Retinal pigment epithelial cell (primary cell): ENCODE results near the gene SH3YL1.

Source experiments
- DNase-seq: peaks from one replicate; pipeline ENCODE4 v3.0.0-alpha.2; 2010; ENCODE audit warnings: low read depth
- H3K4me3 ChIP-seq: 2 replicates; pipeline ENCODE4 v1.5.1; 2011; ENCODE audit warnings: mild to moderate bottlenecking, low read length, control low read depth, moderate library complexity
- TF ChIP-seq, protein P1 (sequence below): conservative IDR thresholded peaks from 2 replicates; pipeline ENCODE4 v1.5.1; 2011; ENCODE audit warnings: low read depth, low read length, control low read depth, inconsistent platforms

The SH3YL1 gene

DNA sequence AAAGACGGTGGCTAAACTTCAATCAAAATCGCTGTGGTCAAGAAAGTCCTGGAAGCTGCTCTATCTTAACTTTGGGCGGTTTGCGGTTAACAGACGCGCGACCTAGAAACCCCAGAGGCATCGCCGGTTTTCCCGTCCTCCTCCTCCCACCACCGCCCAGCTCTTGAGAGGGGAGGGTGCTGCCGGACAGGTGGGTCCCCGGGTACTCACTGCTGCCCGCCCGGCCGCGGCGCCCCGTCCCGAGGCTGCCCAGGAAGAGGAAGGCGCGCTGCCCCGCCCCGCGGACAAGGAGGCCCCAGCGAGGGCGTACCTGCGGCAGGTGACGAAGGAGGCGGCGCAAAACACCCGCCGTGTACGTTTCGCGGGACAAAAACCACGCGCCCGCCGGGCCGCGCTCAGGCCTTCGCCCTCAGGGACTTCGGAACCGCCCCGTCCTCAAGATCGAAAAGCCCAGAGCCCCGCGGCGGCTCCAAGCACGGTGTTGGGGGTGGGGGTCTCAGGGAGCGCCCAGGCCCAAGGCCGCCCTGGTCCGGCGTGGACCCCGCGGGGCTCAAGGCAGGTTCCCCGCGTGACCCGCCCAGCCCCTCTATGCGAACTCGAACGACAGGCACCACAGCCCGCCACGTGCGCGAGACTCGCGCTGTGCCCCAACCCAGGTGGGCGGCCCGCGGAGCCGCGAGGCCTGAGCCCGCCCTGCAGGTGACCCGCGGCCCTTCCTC is at the start of gene SH3YL1:
TSS of gene SH3YL1 (minus strand) at position 259 of the 719 bp plus-strand sequence. CDS start at position 211, 48 bp downstream.
- H3K4me3 ChIP-seq: peak within 1 kb of the TSS; percentile 74
- DNase-seq: no peak
- TF ChIP-seq, protein P1, sequence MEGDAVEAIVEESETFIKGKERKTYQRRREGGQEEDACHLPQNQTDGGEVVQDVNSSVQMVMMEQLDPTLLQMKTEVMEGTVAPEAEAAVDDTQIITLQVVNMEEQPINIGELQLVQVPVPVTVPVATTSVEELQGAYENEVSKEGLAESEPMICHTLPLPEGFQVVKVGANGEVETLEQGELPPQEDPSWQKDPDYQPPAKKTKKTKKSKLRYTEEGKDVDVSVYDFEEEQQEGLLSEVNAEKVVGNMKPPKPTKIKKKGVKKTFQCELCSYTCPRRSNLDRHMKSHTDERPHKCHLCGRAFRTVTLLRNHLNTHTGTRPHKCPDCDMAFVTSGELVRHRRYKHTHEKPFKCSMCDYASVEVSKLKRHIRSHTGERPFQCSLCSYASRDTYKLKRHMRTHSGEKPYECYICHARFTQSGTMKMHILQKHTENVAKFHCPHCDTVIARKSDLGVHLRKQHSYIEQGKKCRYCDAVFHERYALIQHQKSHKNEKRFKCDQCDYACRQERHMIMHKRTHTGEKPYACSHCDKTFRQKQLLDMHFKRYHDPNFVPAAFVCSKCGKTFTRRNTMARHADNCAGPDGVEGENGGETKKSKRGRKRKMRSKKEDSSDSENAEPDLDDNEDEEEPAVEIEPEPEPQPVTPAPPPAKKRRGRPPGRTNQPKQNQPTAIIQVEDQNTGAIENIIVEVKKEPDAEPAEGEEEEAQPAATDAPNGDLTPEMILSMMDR: no peak

DNA sequence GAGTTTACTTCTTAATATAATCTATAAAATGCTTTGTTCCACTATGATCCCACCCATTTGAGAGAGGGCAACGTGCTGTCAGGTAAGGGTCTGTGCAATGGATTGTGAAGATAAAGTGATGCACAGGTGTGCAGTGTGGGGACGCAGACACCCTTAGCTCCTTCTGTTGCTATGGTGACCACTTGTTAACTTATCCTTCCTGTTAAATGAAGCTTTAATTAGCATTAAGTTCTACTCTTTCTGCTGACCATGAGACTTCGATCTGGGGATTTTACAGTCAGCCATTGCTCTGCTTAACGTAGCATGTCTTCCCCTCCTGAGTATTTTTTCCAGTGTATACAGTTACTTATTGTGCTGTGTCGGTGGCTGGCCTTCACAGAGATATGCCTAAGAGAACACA is 47.2 kb upstream of the SH3YL1 start:
- DNase-seq: no peak
- TF ChIP-seq, protein P1: no peak
- H3K4me3 ChIP-seq: no peak overlapping the region

DNA sequence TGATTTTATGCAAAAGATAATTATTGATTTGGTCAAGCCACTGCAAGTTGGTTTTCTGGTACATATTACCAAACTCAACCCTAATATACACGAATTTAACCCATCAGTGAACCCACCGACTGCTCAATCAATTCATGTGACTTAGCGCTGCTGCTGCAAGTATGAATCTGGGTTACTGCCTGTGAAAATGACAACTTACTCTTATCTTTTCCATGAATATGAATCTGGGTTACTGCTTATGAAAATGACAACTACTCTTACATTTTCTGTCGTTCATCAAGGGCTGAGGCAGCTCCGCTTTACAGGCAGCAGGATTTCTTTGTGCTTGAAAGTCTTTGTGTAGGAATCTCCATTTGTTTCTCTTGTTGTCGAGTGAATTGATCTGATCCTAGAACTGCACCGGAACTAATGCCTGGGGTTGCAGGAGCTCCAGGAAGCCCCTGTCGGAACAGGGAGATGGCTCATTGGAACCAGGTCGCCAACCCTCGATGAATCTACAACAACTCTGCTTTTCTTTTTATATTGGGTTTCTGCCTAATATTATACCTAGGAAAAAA is 46.2 kb upstream of the SH3YL1 start:
- TF ChIP-seq, protein P1: no peak
- DNase-seq: no peak
- H3K4me3 ChIP-seq: no peak overlapping the region

GRCh38 chr2:309148-309953 is 45.5 kb upstream of the SH3YL1 start:
- TF ChIP-seq, protein P1: no peak
- no peak for DNase-seq

DNA sequence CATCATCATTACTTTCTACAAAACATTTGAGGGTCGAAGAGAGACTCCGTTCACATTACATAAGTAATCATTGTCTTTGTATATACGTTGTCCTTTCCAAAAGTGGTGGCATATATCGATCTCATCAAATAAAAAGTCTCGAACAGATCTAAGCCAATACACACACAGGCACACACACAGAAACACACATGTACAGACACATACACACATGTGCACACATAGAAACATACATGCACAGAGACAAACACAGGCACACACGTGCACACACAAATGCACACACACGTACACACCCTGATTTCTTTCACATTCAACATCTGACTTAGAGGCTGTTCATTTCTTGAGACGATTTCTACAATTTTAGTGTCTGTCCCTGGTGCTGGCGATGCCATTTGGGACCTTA is 41.5 kb upstream of the SH3YL1 start:
- H3K4me3 ChIP-seq: no peak overlapping the region
- TF ChIP-seq, protein P1: no peak
- DNase-seq: no peak

More at GRCh38 chr2:309148-309953, 45.5 kb upstream of the SH3YL1 start:
- no peak overlapping the region for H3K4me3 ChIP-seq

DNA sequence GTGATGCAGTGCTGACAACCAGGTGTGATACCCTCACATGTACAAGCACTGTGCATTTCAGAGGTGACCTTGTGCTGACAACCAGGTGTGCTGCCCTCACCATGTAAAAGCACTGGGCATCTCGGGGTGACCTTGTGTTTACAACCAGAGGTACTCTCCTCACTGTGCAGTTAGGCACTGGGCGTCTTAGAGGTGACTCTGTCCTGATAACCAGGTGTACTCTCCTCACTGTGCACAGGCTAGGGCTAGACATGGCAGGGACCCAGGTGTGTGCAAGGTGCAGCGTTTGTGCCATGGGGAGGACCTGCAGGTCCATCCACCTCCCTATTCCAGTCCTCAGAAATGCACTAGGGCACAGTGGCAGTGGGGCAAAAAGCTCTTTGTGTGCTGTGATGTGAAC is 32.5 kb upstream of the SH3YL1 start:
- TF ChIP-seq, protein P1: no peak
- H3K4me3 ChIP-seq: no peak overlapping the region

DNA sequence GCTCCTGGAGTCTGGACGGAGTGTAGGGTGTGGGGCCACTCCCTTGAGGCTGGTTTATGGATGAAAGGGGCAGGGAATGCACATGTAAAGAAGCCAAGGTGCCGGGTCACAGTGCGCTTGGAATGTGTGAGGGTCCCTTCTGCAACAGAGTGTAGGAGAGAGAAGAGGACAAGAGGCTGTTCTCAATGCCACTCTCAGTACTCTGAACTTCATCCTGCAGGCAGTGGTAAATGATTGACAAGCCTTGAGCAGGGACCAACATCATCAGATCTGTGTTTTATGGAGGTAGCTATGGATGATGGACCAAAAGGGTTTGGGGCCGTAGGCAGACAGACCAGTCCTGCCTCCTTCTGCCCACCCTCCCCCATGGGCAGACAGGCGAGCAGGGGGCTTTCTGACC is 31.3 kb upstream of the SH3YL1 start:
- no peak overlapping the region for H3K4me3 ChIP-seq
- TF ChIP-seq, protein P1: no peak
- no peak for DNase-seq

More for the DNA sequence above, 32.5 kb upstream of the SH3YL1 start:
- no peak for DNase-seq
